HepG2 (cell line): ENCODE measurements around the gene KDM4B.

Source experiments
- ATF1 ChIP-seq: IDR thresholded peaks from 2 replicates; pipeline ENCODE4 v1.6.1; 2016; ENCODE audit warnings: mild to moderate bottlenecking, control low read depth
- FOXM1 ChIP-seq: sonication (generic); formaldehyde crosslinking; IDR thresholded peaks from 2 replicates; pipeline ENCODE4 v1.5.0; 2020; ENCODE audit warnings: missing genetic modification reagents
- RFXANK ChIP-seq: IDR thresholded peaks from 2 replicates; pipeline ENCODE4 v1.6.1; 2016
- SUZ12 ChIP-seq: fragments of 150-350 bp; IDR thresholded peaks from 2 replicates; pipeline ENCODE4 v1.6.1; 2014; ENCODE audit warnings: low read depth, low read length
- ZFP36 ChIP-seq: fragments of 150-350 bp; IDR thresholded peaks from 2 replicates; pipeline ENCODE4 v1.6.1; 2018; ENCODE audit warnings: borderline replicate concordance, low read length, low read depth; ENCODE audit not compliant: partially characterized antibody
- ZNF230 ChIP-seq: sonication (generic); formaldehyde crosslinking; IDR thresholded peaks from 2 replicates; pipeline ENCODE4 v1.4.0; 2020; ENCODE audit warnings: mild to moderate bottlenecking, missing genetic modification reagents
- ZNF234 ChIP-seq: sonication (generic); formaldehyde crosslinking; conservative IDR thresholded peaks from 2 replicates; pipeline ENCODE4 v1.5.1; 2020; ENCODE audit warnings: mild to moderate bottlenecking, missing genetic modification reagents
- ZNF329 ChIP-seq: sonication (generic); formaldehyde crosslinking; IDR thresholded peaks from 2 replicates; pipeline ENCODE4 v1.9.0; 2021; ENCODE audit warnings: low read depth, mild to moderate bottlenecking, missing genetic modification reagents
- ZNF460 ChIP-seq: sonication (generic); formaldehyde crosslinking; IDR thresholded peaks from 2 replicates; pipeline ENCODE4 v1.5.1; 2020; ENCODE audit warnings: missing genetic modification reagents, mild to moderate bottlenecking, borderline replicate concordance
- TF ChIP-seq, protein P1 (sequence below): sonication (generic); formaldehyde crosslinking; IDR thresholded peaks from 2 replicates; pipeline ENCODE4 v1.5.0; 2020; ENCODE audit warnings: mild to moderate bottlenecking, missing genetic modification reagents, moderate library complexity

DNA sequence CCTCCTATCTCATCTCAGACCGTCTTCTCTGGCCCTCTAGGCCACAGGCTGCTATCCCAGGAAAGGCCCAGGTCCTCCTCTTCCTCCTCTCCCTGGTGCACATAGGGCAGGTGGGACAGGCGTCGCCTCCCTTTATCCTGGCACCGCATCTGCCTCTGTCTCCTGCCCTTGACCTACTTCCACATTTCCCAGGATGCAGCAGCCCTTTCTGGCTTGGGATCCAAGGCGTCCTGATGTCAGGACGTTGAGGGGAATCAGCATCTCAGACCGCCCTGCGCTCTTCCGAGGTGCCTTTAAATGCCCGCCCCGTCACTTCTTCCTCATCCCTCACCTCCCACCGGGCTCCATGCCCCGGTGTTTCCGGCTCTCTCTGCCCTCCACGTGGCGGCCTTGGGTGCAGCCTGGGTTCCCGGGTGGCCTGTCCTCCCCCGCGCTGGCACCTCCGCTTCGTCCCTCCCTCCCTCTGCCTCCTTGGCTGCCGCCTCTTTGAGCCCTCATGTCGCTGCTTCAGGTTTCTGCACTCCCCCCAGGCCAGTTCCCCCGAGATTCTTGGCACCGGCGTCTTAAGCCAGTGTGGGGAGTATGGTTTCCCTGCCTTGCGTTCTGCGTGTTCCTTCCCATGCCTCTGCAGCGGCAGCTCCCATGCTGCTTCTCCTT is 66.3 kb downstream of the KDM4B start:
- TF ChIP-seq ZNF329 (CRISPR knock-in tag) (no peak), RFXANK (no peak), ZFP36 (no peak), SUZ12 (no peak), ATF1 (no peak), FOXM1 (CRISPR knock-in tag) (no peak), ZNF460 (CRISPR knock-in tag) (no peak), ZNF230 (no peak), ZNF234 (CRISPR knock-in tag) (no peak)
- TF ChIP-seq, protein P1, sequence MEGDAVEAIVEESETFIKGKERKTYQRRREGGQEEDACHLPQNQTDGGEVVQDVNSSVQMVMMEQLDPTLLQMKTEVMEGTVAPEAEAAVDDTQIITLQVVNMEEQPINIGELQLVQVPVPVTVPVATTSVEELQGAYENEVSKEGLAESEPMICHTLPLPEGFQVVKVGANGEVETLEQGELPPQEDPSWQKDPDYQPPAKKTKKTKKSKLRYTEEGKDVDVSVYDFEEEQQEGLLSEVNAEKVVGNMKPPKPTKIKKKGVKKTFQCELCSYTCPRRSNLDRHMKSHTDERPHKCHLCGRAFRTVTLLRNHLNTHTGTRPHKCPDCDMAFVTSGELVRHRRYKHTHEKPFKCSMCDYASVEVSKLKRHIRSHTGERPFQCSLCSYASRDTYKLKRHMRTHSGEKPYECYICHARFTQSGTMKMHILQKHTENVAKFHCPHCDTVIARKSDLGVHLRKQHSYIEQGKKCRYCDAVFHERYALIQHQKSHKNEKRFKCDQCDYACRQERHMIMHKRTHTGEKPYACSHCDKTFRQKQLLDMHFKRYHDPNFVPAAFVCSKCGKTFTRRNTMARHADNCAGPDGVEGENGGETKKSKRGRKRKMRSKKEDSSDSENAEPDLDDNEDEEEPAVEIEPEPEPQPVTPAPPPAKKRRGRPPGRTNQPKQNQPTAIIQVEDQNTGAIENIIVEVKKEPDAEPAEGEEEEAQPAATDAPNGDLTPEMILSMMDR (CRISPR knock-in tag): no peak
